Measurements from ENCODE around the gene BBS9.
"Not testable (repeated sequence)": the region's sequence is repeated elsewhere in the genome, so short reads cannot be mapped to it uniquely, and the experiment has no call there.

Gene BBS9

GRCh38 chr7:33195264-33195663, 65.9 kb downstream of the BBS9 start:
- DNase-seq (ENCODE audit: low read depth, low spot score) = peak; percentile 41

- peak; percentile 70 for DNase-seq (ENCODE audit: low read depth, low spot score)
These were observed 66.9 kb downstream of the BBS9 start for GRCh38 chr7:33196221-33196620.

- no peak for DNase-seq (ENCODE audit: low read depth, low spot score)
These were observed 70.9 kb downstream of the BBS9 start for GRCh38 chr7:33200282-33200681.

GRCh38 chr7:33201821-33202220, 72.5 kb downstream of the BBS9 start:
- DNase-seq (ENCODE audit: low read depth, low spot score) = peak; percentile 38

GRCh38 chr7:33210958-33211357, 81.6 kb downstream of the BBS9 start:
- no peak for DNase-seq (ENCODE audit: low read depth, low spot score)

- no peak for DNase-seq (ENCODE audit: low read depth, low spot score)
These were observed 82.8 kb downstream of the BBS9 start for GRCh38 chr7:33212144-33212543.

GRCh38 chr7:33215992-33216391, 86.6 kb downstream of the BBS9 start:
- DNase-seq (ENCODE audit: low read depth, low spot score) = no peak

GRCh38 chr7:33217595-33217994, 88.2 kb downstream of the BBS9 start:
- DNase-seq (ENCODE audit: low read depth, low spot score) = no peak

GRCh38 chr7:33218841-33219535, 89.6 kb downstream of the BBS9 start:
- not testable (repeated sequence) for DNase-seq (ENCODE audit: low read depth, low spot score)

GRCh38 chr7:33220231-33220630, 90.9 kb downstream of the BBS9 start:
- no peak for DNase-seq (ENCODE audit: low read depth, low spot score)

GRCh38 chr7:33221390-33221789, 92.0 kb downstream of the BBS9 start:
- DNase-seq (ENCODE audit: low read depth, low spot score) = no peak

GRCh38 chr7:33232632-33233145, 103.3 kb downstream of the BBS9 start:
- DNase-seq (ENCODE audit: low read depth, low spot score) = no peak

GRCh38 chr7:33233659-33234058, 104.3 kb downstream of the BBS9 start:
- DNase-seq (ENCODE audit: low read depth, low spot score) = no peak

GRCh38 chr7:33237036-33237435, 107.7 kb downstream of the BBS9 start:
- DNase-seq (ENCODE audit: low read depth, low spot score) = no peak

- DNase-seq (ENCODE audit: low read depth, low spot score) = peak; percentile 70
These were observed 114.0 kb downstream of the BBS9 start for GRCh38 chr7:33243319-33243881.

GRCh38 chr7:33248671-33249070, 119.3 kb downstream of the BBS9 start:
- no peak for DNase-seq (ENCODE audit: low read depth, low spot score)

GRCh38 chr7:33250421-33250871, 121.1 kb downstream of the BBS9 start:
- DNase-seq (ENCODE audit: low read depth, low spot score) = peak; percentile 80

- no peak for DNase-seq (ENCODE audit: low read depth, low spot score)
These were observed 121.9 kb downstream of the BBS9 start for GRCh38 chr7:33251301-33251700.

GRCh38 chr7:33258491-33258951, 129.2 kb downstream of the BBS9 start:
- DNase-seq (ENCODE audit: low read depth, low spot score) = no peak

- DNase-seq (ENCODE audit: low read depth, low spot score) = peak; percentile 48
These were observed 132.2 kb downstream of the BBS9 start for GRCh38 chr7:33261585-33261984.

- no peak for DNase-seq (ENCODE audit: low read depth, low spot score)
These were observed 133.1 kb downstream of the BBS9 start for GRCh38 chr7:33262476-33262875.

- not testable (repeated sequence) for DNase-seq (ENCODE audit: low read depth, low spot score)
These were observed 142.5 kb downstream of the BBS9 start for GRCh38 chr7:33271839-33272371.

- no peak for DNase-seq (ENCODE audit: low read depth, low spot score)
These were observed 144.0 kb downstream of the BBS9 start for GRCh38 chr7:33273356-33273755.
